ENCODE results near the gene TDRD12.
"Not testable (repeated sequence)": the region's sequence is repeated elsewhere in the genome, so short reads cannot be mapped to it uniquely, and the experiment has no call there.

TDRD12 gene

DNA sequence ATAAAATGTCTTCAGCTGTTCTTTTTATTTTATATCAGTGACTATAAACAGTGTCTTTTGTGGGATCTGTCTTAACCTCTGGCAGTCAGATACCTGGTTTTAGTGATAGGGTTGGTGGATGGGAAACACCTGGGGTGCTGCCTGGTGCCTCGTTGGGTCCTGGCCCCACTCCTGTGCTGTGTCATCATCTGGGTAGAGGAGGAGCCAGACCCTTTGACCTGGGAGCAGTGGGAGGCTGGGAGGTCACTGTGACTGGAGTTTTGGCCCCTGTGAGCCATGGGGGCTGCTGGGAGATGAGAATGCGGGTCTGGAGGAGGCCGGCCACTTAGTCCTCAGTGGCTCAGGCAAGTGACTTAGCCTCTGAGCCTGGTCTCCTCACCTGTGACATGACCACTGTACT is 29.4 kb downstream of the TDRD12 start:
- DNase-seq (no peak), ATAC-seq (no peak)
- Mint-ChIP-seq H3K4me3 (no peak overlapping the region), H3K36me3 (ENCODE audit: low read depth) (no peaks in the 10 kb centered on the region), H3K27me3 (peaks cover 22% of the 10 kb centered on the region), H3K27ac (no peak overlapping the region), H3K9me3 (no peaks in the 10 kb centered on the region), H3K4me1 (peaks cover 10% of the 10 kb centered on the region)

DNA sequence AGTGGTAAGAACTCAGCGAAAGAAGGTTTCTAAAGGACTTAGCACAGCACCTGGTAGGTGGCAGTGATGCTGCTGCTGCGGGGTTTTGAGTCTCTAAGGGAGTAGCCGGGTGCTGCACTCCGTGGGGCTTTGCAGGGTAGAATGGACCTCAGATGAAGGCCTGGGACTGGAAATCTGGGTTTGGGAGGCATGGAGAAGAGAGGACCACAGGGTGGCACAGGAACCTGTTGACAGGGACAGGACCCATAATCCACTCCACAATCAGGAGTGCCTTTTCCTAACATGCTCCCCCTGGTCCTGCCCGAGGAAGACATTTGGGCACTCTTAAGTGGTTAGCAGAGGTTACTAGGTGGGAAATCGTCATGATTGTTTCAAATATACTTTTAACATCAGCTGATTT is 29.8 kb downstream of the TDRD12 start:
- no peak for ATAC-seq
- peaks cover 10% of the 10 kb centered on the region for H3K4me1 Mint-ChIP-seq

DNA sequence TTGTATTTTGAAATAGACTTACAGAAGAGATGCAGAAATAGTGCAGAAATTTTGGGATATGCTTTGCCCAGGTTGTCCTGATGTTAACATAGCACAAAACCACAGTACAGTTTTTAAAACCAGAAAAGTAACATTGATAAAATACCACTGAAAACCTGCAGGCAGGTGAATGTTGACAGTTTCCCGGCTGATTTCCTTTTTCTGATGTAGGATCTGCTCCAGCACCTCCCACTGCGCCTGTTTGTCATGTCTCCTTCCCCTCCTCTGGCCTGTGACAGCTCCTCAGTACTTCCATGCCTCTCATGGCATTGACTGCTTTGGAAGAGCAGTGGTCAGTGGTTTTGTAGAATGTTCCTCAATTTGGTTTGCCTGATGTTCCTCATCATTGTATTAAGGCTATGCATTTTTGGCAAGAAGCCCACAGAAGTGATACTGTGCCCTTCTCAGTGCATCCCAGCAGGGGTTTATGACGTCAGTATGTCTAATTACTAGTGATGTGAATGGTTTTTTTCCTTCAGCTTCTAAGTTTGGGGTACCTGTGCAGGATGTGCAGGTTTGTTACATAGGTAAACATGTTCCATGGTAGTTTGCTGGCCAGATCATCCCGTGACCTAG is 31.0 kb downstream of the TDRD12 start:
- peaks cover 30% of the 10 kb centered on the region for H3K27me3 Mint-ChIP-seq
- ATAC-seq (no peak), DNase-seq (no peak)
- no peaks in the 10 kb centered on the region for H3K36me3 Mint-ChIP-seq (ENCODE audit: low read depth)
- H3K4me3 Mint-ChIP-seq, result no peak overlapping the region
- no peaks in the 10 kb centered on the region for H3K9me3 Mint-ChIP-seq
- no peak overlapping the region for H3K27ac Mint-ChIP-seq
- H3K4me1 Mint-ChIP-seq, result peaks cover 6% of the 10 kb centered on the region

More for the DNA sequence above, 29.8 kb downstream of the TDRD12 start:
- H3K4me3 Mint-ChIP-seq, result no peak overlapping the region
- H3K27ac Mint-ChIP-seq, result no peak overlapping the region
- no peaks in the 10 kb centered on the region for H3K9me3 Mint-ChIP-seq
- DNase-seq, result no peak
- H3K36me3 Mint-ChIP-seq (ENCODE audit: low read depth), result no peaks in the 10 kb centered on the region
- H3K27me3 Mint-ChIP-seq, result peaks cover 22% of the 10 kb centered on the region

DNA sequence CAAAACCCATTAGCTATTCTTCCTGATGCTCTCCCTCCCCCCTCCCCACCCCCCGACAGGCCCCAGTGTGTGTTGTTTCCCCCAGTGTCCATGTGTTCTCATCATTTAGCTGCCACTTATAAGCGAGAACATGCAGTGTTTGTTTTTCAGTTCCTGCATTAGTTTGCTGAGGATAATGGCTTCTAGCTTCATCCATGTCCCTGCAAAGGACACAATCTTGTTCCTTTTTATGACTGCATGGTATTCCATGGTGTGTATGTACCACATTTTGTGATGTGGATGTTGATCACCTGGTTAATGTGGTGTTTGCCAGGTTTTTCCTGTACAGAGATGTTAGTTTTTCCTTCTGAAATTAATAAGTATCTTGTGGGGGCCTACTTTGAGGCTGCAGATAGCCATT is 31.5 kb downstream of the TDRD12 start:
- no peak overlapping the region for H3K4me3 Mint-ChIP-seq
- peaks cover 30% of the 10 kb centered on the region for H3K27me3 Mint-ChIP-seq

DNA sequence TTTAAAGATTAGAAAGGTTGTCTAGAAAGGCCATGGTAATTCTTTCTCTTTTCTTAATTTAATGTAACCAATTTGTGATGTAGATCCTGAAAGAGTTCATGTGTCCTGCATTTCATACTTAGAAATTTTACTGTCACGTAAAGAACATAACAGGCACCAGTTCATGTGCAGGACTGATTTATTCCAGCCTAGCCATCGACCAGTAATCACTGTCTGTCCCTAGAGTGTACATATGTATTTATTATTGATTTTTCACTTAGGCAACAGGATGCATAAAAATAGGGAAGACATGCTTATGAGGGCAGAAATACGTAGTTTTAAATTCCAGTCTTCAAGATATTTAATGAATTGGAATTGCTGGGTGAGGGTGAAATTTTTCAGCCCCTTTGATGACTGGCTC is 37.6 kb downstream of the TDRD12 start:
- Mint-ChIP-seq H3K9me3 (peaks cover 5% of the 10 kb centered on the region), H3K27ac (no peak overlapping the region), H3K4me3 (no peak overlapping the region), H3K27me3 (peaks cover 20% of the 10 kb centered on the region), H3K36me3 (ENCODE audit: low read depth) (no peaks in the 10 kb centered on the region), H3K4me1 (peaks cover 1% of the 10 kb centered on the region)
- ATAC-seq, result no peak
- no peak for DNase-seq

More for the DNA sequence above, 31.5 kb downstream of the TDRD12 start:
- DNase-seq (no peak), ATAC-seq (no peak)
- Mint-ChIP-seq H3K9me3 (no peaks in the 10 kb centered on the region), H3K36me3 (ENCODE audit: low read depth) (no peaks in the 10 kb centered on the region), H3K4me1 (peaks cover 6% of the 10 kb centered on the region), H3K27ac (no peak overlapping the region)

DNA sequence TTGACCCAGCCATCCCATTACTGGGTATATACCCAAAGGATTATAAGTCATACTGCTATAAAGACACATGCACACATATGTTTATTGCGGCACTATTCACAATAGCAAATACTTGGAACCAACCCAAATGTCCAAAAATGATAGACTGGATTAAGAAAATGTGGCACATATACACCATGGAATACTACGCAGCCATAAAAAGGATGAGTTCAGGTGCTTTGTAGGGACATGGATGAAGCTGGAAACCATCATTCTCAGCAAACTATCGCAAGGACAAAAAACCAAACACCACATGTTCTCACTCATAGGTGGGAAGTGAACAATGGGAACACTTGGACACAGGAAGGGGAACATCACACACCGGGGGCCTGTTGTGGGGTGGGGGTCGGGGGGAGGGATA is 45.8 kb downstream of the TDRD12 start:
- H3K4me3 Mint-ChIP-seq; DNase-seq; H3K27ac Mint-ChIP-seq; H3K9me3 Mint-ChIP-seq; H3K4me1 Mint-ChIP-seq; H3K36me3 Mint-ChIP-seq (ENCODE audit: low read depth); ATAC-seq; H3K27me3 Mint-ChIP-seq: not testable (repeated sequence)

DNA sequence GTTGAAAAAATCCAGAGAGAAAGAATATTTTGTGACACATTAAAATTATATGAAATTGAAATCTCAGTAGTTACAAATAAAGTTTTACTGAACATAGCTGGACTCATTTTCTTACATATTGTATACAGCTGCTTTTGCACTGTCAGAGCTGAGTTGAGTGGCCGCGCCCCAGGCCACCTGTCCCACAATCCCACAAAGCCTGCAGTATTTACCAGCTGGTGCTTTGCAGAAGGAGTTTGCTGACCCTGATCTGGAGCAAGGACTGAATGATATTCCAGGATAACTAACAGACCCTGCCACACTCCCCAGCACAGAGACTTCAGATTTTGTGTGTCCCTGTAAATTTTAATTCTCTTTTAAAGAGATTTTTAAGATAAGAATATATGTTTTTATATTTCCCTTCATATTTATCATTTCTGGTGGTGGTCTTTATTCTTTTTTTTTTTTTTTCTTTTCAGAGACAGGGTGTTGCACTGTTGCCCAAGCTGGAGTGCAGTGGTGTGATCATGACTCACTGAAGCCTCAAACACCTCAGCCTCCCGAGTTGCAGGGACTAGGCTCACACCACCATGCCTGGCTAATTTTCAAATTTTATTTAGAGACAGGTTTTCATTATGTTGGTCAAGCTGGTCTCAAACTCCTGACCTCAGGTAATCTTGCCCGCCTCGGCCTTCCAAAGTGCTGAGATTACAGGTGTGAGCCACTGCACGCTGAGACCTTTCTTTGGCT is 48.5 kb downstream of the TDRD12 start:
- DNase-seq (no peak), ATAC-seq (no peak)
- H3K4me1 Mint-ChIP-seq, result no peaks in the 10 kb centered on the region
- no peaks in the 10 kb centered on the region for H3K36me3 Mint-ChIP-seq (ENCODE audit: low read depth)
- no peak overlapping the region for H3K4me3 Mint-ChIP-seq
- H3K27ac Mint-ChIP-seq, result no peak overlapping the region
- peaks cover 2% of the 10 kb centered on the region for H3K27me3 Mint-ChIP-seq
- no peaks in the 10 kb centered on the region for H3K9me3 Mint-ChIP-seq

DNA sequence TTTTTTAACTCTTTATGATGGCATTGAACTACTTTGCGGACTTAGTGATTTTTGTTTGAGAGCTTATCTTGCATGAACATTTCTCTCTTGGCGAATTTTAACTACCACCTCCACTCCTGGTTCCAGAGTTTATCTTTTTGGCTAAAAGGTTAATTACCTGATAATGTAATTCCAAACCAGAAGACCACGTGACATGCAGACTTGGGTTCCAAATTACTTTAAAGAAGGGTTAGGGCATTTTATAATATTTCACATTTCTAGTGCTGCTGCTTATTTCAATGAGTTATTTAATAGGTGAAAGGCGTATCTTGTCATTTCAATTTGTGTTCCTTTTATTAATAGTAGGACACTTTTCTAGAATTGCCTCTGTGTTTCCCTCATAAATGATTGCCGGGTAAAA is 52.0 kb downstream of the TDRD12 start:
- H3K36me3 Mint-ChIP-seq (ENCODE audit: low read depth), result no peaks in the 10 kb centered on the region
- H3K27ac Mint-ChIP-seq, result no peak overlapping the region
- DNase-seq, result no peak
- H3K4me1 Mint-ChIP-seq, result no peaks in the 10 kb centered on the region
- no peak overlapping the region for H3K4me3 Mint-ChIP-seq
- no peaks in the 10 kb centered on the region for H3K9me3 Mint-ChIP-seq
- H3K27me3 Mint-ChIP-seq, result peaks cover 2% of the 10 kb centered on the region
- ATAC-seq, result no peak

DNA sequence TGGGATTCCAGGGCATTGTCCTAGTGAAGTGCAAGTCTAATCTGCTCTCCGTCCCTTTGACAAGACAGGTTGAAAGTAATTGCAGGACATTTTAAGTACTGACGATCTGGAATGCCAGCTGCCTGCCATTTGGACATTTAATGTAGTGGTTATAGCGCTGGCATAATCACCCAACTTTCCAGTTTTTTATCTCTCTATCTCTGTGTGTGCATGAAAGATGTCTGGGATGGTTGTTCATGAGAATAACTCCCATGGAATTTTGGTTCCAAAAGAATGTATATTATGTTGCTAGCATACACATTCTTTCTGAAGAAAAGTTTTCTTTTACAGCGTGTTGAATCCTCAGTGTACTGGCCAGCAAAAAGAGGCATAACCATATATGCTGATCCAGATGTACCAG is 53.6 kb downstream of the TDRD12 start:
- Mint-ChIP-seq H3K27me3 (peaks cover 2% of the 10 kb centered on the region), H3K4me1 (no peaks in the 10 kb centered on the region), H3K9me3 (no peaks in the 10 kb centered on the region), H3K36me3 (ENCODE audit: low read depth) (no peaks in the 10 kb centered on the region), H3K27ac (no peak overlapping the region), H3K4me3 (no peak overlapping the region)
- no peak for DNase-seq
- no peak for ATAC-seq

DNA sequence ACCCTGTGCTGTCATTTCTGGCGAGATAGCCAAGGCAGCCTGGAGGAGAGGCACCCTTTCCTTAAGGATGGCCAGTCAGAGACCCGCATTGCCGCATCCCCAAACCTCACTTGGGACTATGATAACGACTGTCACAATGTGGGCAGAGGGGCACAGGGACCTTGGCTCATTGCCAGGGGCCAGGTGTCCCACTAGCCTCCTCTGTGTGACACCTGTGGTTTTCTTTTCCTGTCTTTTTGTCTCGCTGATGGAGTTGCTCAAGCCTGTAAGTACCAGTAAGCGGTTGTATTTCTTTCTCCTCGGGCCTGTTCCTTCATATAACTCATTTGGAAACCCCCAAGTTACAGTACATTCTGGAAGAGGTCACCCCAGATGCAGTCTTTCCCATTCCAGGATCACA is 59.5 kb downstream of the TDRD12 start:
- ATAC-seq, result no peak
- Mint-ChIP-seq H3K4me1 (no peaks in the 10 kb centered on the region), H3K4me3 (no peak overlapping the region), H3K27ac (no peak overlapping the region), H3K9me3 (peaks cover 7% of the 10 kb centered on the region), H3K36me3 (ENCODE audit: low read depth) (peaks cover 4% of the 10 kb centered on the region), H3K27me3 (no peaks in the 10 kb centered on the region)
- no peak for DNase-seq

DNA sequence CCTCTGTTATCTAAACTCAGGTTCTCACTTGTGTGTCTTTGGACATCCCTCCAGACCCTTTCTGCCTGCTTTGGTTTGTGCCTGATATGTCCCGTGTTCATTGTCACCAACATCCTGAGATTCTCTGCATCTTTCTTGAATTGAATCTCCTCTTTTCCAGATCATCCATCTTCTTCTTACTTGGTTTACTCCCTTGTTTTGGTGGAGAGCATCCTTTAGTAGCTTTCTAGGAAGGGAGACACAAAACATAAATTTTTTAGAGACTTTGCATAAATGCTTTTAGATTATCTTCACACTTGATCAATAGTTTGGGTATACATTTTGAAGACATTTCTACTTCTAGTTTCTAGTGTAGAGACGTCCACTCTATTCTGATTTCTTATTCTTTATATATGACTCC is 61.7 kb downstream of the TDRD12 start:
- DNase-seq (no peak), ATAC-seq (no peak)
- peaks cover 5% of the 10 kb centered on the region for H3K36me3 Mint-ChIP-seq (ENCODE audit: low read depth)
- H3K27ac Mint-ChIP-seq, result no peak overlapping the region
- peaks cover 11% of the 10 kb centered on the region for H3K9me3 Mint-ChIP-seq
- no peaks in the 10 kb centered on the region for H3K4me1 Mint-ChIP-seq
- no peak overlapping the region for H3K4me3 Mint-ChIP-seq
- H3K27me3 Mint-ChIP-seq, result no peaks in the 10 kb centered on the region

DNA sequence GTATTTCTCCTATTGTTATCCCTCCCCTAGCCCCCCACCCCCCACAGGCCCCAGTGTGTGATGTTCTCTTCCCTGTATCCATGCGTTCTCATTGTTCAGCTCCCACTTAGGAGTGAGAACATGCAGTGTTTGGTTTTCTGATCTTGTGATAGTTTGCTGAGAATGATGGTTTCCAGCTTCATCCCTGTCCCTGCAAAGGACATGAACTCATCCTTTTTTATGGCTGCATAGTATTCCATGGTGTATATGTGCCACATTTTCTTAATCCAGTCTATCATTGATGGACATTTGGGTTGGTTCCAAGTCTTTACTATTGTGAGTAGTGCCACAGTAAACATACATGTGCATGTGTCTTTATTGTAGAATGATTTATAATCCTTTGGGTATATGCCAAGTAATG is 62.5 kb downstream of the TDRD12 start:
- not testable (repeated sequence) for ATAC-seq; H3K4me1 Mint-ChIP-seq; H3K27ac Mint-ChIP-seq; H3K27me3 Mint-ChIP-seq; H3K36me3 Mint-ChIP-seq (ENCODE audit: low read depth); DNase-seq; H3K4me3 Mint-ChIP-seq
- H3K9me3 Mint-ChIP-seq, result peaks cover 11% of the 10 kb centered on the region

DNA sequence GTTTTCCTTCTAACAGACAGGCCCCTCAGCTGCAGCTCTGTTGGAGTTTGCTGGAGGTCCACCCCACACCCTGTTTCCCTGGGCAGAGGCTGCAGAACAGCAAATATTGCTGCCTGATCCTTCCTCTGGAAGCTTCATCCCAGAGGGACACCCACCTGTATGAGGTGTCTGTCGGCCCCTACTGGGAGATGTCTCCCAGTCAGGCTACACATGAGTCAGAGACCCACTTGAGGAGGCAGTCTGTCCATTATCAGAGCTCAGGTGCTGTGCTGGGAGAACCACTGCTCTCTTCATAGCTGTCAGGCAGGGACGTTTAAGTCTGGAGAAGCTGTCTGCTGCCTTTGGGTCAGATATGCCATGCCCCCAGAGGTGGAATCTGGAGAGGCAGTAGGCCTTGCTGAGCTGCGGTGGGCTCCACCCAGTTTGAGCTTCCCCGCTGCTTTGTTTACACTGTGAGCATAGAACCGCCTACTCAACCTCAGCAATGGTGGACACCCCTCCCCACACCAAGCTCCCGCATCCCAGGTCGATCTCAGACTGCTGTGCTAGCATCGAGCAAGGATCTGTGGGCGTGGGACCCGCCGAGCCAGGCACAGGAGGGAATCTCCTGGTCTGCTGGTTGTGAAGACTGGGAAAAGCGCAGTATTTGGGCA is 67.7 kb downstream of the TDRD12 start:
- not testable (repeated sequence) for ATAC-seq; H3K36me3 Mint-ChIP-seq (ENCODE audit: low read depth); H3K4me1 Mint-ChIP-seq; H3K9me3 Mint-ChIP-seq; DNase-seq; H3K27me3 Mint-ChIP-seq; H3K27ac Mint-ChIP-seq; H3K4me3 Mint-ChIP-seq

DNA sequence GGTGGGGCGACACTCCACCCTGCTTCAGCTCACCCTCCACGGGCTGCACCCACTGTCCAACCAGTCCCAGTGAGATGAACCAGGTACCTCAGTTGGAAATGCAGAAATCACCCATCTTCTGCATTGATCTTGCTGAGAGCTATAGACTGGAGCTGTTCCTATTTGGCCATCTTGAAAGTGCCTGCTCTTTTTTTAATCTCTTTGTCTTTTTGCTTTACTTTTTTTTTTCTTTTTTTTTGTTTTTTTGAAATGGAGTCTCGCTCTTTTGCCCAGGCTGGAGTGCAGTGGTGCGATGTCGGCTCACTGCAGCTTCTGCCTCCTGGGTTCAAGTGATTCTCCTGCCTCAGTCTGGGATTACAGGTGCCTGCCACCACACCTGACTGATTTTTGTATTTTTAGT is 68.3 kb downstream of the TDRD12 start:
- ATAC-seq; H3K9me3 Mint-ChIP-seq; DNase-seq; H3K27ac Mint-ChIP-seq; H3K4me3 Mint-ChIP-seq; H3K4me1 Mint-ChIP-seq; H3K36me3 Mint-ChIP-seq (ENCODE audit: low read depth); H3K27me3 Mint-ChIP-seq: not testable (repeated sequence)

DNA sequence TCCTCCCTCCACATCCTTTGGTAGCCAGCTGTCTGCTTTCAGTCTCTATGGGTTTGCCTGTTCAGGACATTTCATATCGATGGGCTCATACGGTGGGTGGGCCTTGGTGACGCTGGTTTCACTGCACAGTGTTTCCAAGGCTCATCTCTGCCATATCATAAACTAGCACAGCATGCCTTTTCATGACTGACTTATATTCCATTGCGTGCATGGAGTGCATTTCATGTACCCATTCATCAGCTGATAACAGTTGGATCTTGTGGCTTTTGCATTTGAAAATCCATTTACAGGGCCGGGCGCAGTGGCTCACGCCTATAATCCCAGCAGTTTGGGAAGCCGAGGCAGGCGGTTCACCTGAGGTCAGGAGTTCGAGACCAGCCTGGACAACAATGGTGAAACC is 69.9 kb downstream of the TDRD12 start:
- no peaks in the 10 kb centered on the region for H3K27me3 Mint-ChIP-seq
- H3K36me3 Mint-ChIP-seq (ENCODE audit: low read depth), result peaks cover 2% of the 10 kb centered on the region
- H3K27ac Mint-ChIP-seq, result no peak overlapping the region
- H3K4me3 Mint-ChIP-seq, result no peak overlapping the region
- ATAC-seq (no peak), DNase-seq (no peak)
- H3K4me1 Mint-ChIP-seq, result peaks cover 10% of the 10 kb centered on the region
- H3K9me3 Mint-ChIP-seq, result peaks cover 4% of the 10 kb centered on the region
